ENCODE data around the gene SPTBN1.

Gene SPTBN1

GRCh38 chr2:54656863-54657262 lies 200.7 kb downstream of the SPTBN1 start:
- H3K9me3 Mint-ChIP-seq, result no peaks in the 10 kb centered on the region
- H3K27me3 Mint-ChIP-seq, result no peaks in the 10 kb centered on the region
- ATAC-seq (replicated peaks; ENCODE audit: extremely low read depth, poor library complexity, severe bottlenecking), result no peak
- H3K4me1 Mint-ChIP-seq, result peaks cover 11% of the 10 kb centered on the region
- H3K27ac Mint-ChIP-seq (ENCODE audit: low read depth), result no peak overlapping the region
- H3K4me3 Mint-ChIP-seq, result no peak overlapping the region
- DNase-seq (ENCODE audit: low spot score in 2 of 2), result no peak
- peaks cover 77% of the 10 kb centered on the region for H3K36me3 Mint-ChIP-seq (ENCODE audit: insufficient read depth)

- no peak overlapping the region for H3K27ac Mint-ChIP-seq (ENCODE audit: low read depth)
- no peaks in the 10 kb centered on the region for H3K27me3 Mint-ChIP-seq
- ATAC-seq (replicated peaks; ENCODE audit: extremely low read depth, poor library complexity, severe bottlenecking) (no peak), DNase-seq (ENCODE audit: low spot score in 2 of 2) (no peak)
- no peaks in the 10 kb centered on the region for H3K9me3 Mint-ChIP-seq
- H3K4me1 Mint-ChIP-seq, result peaks cover 4% of the 10 kb centered on the region
- H3K36me3 Mint-ChIP-seq (ENCODE audit: insufficient read depth), result peaks cover 80% of the 10 kb centered on the region
- H3K4me3 Mint-ChIP-seq, result no peak overlapping the region
Measured at GRCh38 chr2:54657664-54658083, 201.5 kb downstream of the SPTBN1 start.

DNA sequence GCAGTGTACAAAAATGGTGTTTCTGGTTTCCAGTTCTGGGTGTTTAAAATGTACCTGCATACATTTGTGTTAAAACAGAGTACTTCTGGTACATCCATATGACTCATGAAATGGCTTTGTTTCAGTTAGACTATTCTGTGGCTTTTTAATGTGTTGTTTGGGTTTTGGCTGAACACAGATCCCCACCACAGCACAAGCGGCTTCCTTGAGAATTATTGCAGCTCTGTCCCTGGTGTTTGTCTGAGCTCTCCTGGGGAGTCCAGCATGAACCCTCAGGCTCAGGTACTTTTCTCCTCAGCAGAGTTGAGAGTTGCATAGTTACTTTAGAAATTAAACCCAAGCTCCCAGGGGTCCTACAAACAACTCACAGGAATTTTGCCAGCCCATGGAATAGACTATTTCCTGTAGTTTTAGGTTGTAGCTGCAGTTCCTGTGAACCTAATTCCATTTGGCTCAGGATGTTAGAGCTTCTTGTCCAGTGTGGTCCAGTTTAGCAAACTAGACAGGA lies 202.5 kb downstream of the SPTBN1 start:
- peaks cover 79% of the 10 kb centered on the region for H3K36me3 Mint-ChIP-seq (ENCODE audit: insufficient read depth)
- H3K4me3 Mint-ChIP-seq, result no peak overlapping the region
- H3K27ac Mint-ChIP-seq (ENCODE audit: low read depth), result no peak overlapping the region
- H3K9me3 Mint-ChIP-seq, result no peaks in the 10 kb centered on the region
- H3K4me1 Mint-ChIP-seq, result no peaks in the 10 kb centered on the region
- no peaks in the 10 kb centered on the region for H3K27me3 Mint-ChIP-seq
- ATAC-seq (replicated peaks; ENCODE audit: extremely low read depth, poor library complexity, severe bottlenecking) (no peak), DNase-seq (ENCODE audit: low spot score in 2 of 2) (no peak)

- no peaks in the 10 kb centered on the region for H3K9me3 Mint-ChIP-seq
- H3K4me1 Mint-ChIP-seq, result no peaks in the 10 kb centered on the region
- no peak overlapping the region for H3K4me3 Mint-ChIP-seq
- H3K36me3 Mint-ChIP-seq (ENCODE audit: insufficient read depth), result peaks cover 78% of the 10 kb centered on the region
- ATAC-seq (replicated peaks; ENCODE audit: extremely low read depth, poor library complexity, severe bottlenecking) (no peak), DNase-seq (ENCODE audit: low spot score in 2 of 2) (no peak)
- no peak overlapping the region for H3K27ac Mint-ChIP-seq (ENCODE audit: low read depth)
- H3K27me3 Mint-ChIP-seq, result no peaks in the 10 kb centered on the region
Measured at GRCh38 chr2:54659527-54659926, 203.4 kb downstream of the SPTBN1 start.

DNA sequence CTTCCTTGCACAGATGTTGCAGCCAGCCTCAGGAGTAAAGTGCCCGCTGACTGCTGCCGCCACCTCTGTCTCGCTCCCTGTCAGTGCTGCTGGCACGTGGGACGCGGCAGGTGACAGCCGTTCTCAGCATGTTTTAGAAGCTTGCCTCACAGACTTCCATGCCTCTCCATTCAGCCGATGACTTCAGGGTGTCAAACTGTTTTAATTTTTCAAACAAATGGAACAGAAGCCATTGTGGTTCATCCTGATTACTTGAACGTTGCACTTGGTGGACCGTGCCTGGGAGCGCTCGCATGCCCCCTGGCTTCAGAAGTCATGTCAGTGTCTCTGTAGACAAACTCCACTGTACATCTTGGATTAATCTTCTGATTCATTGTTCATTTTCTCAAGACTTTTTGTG lies 204.6 kb downstream of the SPTBN1 start:
- DNase-seq (ENCODE audit: low spot score in 2 of 2) (no peak), ATAC-seq (replicated peaks; ENCODE audit: extremely low read depth, poor library complexity, severe bottlenecking) (no peak)
- H3K4me1 Mint-ChIP-seq, result peaks cover 9% of the 10 kb centered on the region
- no peak overlapping the region for H3K27ac Mint-ChIP-seq (ENCODE audit: low read depth)
- H3K9me3 Mint-ChIP-seq, result no peaks in the 10 kb centered on the region
- no peaks in the 10 kb centered on the region for H3K27me3 Mint-ChIP-seq
- H3K4me3 Mint-ChIP-seq, result no peak overlapping the region
- H3K36me3 Mint-ChIP-seq (ENCODE audit: insufficient read depth), result peaks cover 78% of the 10 kb centered on the region

DNA sequence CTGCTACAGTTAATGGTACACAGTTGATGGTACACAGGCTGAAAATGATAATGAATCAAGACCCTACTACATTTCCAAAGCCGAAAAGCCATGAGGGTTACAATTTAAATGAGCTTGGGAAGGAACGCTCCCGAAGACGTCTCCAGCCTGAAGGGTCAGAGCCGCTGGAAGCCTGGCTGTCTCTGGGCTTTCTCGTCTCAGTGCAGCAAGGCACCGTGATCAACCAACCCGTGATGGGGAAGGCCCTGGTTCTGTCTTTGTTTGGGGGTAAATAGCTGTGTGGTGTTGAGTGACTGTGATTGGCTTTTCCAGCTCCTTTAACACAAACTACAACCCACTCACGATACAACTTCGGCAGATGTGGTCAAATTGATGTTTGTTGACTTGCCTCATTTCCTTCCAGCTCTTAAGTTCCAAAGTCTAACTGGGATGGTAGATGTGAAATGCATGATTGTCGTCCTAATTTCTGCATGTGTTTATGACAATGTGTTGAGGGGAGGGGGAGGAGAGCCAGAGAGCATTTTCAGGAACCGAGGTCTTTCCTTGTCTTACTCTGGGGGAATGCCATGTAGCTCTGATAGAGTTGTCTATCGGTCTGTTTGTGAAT lies 207.4 kb downstream of the SPTBN1 start:
- Mint-ChIP-seq H3K27ac (ENCODE audit: low read depth) (no peak overlapping the region), H3K4me3 (no peak overlapping the region), H3K4me1 (peaks cover 9% of the 10 kb centered on the region), H3K36me3 (ENCODE audit: insufficient read depth) (peaks cover 79% of the 10 kb centered on the region), H3K27me3 (no peaks in the 10 kb centered on the region), H3K9me3 (no peaks in the 10 kb centered on the region)
- DNase-seq (ENCODE audit: low spot score in 2 of 2) (no peak), ATAC-seq (replicated peaks; ENCODE audit: extremely low read depth, poor library complexity, severe bottlenecking) (no peak)

GRCh38 chr2:54664238-54664786 lies 208.2 kb downstream of the SPTBN1 start:
- H3K27me3 Mint-ChIP-seq, result no peaks in the 10 kb centered on the region
- H3K9me3 Mint-ChIP-seq, result no peaks in the 10 kb centered on the region
- H3K27ac Mint-ChIP-seq (ENCODE audit: low read depth), result peak overlapping the region; percentile 61
- no peak for ATAC-seq (replicated peaks; ENCODE audit: extremely low read depth, poor library complexity, severe bottlenecking)
- H3K4me3 Mint-ChIP-seq, result no peak overlapping the region
- H3K4me1 Mint-ChIP-seq, result peaks cover 9% of the 10 kb centered on the region
- DNase-seq (ENCODE audit: low spot score in 2 of 2), result no peak
- peaks cover 75% of the 10 kb centered on the region for H3K36me3 Mint-ChIP-seq (ENCODE audit: insufficient read depth)

DNA sequence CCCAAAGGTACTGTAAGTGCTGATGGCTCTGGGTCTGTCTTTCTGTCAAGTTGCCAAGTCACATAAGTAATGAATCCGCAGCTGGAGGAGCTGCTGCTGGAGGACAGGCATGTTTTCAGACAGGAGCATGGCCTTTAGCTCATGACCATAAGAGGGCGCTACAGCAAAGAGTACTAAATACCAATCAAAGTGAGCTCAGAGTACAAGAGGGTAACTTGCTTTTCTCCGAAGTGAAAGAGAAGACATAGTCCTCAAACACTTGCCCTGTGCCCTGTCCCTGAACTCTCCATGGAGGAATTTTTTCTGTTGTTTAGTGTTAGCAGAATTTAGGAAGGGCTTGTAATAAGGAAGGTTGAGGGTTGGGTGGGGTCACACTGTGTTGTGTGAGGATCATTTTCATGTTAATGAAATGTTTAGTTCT lies 209.3 kb downstream of the SPTBN1 start:
- Mint-ChIP-seq H3K9me3 (no peaks in the 10 kb centered on the region), H3K4me3 (no peak overlapping the region), H3K4me1 (peaks cover 9% of the 10 kb centered on the region), H3K36me3 (ENCODE audit: insufficient read depth) (peaks cover 70% of the 10 kb centered on the region), H3K27ac (ENCODE audit: low read depth) (no peak overlapping the region), H3K27me3 (no peaks in the 10 kb centered on the region)
- ATAC-seq (replicated peaks; ENCODE audit: extremely low read depth, poor library complexity, severe bottlenecking) (peak; percentile 28), DNase-seq (ENCODE audit: low spot score in 2 of 2) (no peak)

- no peak overlapping the region for H3K4me3 Mint-ChIP-seq
- H3K4me1 Mint-ChIP-seq, result peaks cover 9% of the 10 kb centered on the region
- H3K9me3 Mint-ChIP-seq, result no peaks in the 10 kb centered on the region
- DNase-seq (ENCODE audit: low spot score in 2 of 2) (no peak), ATAC-seq (replicated peaks; ENCODE audit: extremely low read depth, poor library complexity, severe bottlenecking) (no peak)
- H3K27me3 Mint-ChIP-seq, result no peaks in the 10 kb centered on the region
- H3K27ac Mint-ChIP-seq (ENCODE audit: low read depth), result no peak overlapping the region
- H3K36me3 Mint-ChIP-seq (ENCODE audit: insufficient read depth), result peaks cover 70% of the 10 kb centered on the region
Measured at GRCh38 chr2:54666131-54666633, 210.1 kb downstream of the SPTBN1 start.

GRCh38 chr2:54666634-54667265 lies 210.6 kb downstream of the SPTBN1 start:
- Mint-ChIP-seq H3K27me3 (no peaks in the 10 kb centered on the region), H3K9me3 (no peaks in the 10 kb centered on the region), H3K27ac (ENCODE audit: low read depth) (peak overlapping the region; percentile 32), H3K4me1 (peaks cover 9% of the 10 kb centered on the region), H3K36me3 (ENCODE audit: insufficient read depth) (peaks cover 64% of the 10 kb centered on the region), H3K4me3 (no peak overlapping the region)
- ATAC-seq (replicated peaks; ENCODE audit: extremely low read depth, poor library complexity, severe bottlenecking) (no peak), DNase-seq (ENCODE audit: low spot score in 2 of 2) (no peak)

DNA sequence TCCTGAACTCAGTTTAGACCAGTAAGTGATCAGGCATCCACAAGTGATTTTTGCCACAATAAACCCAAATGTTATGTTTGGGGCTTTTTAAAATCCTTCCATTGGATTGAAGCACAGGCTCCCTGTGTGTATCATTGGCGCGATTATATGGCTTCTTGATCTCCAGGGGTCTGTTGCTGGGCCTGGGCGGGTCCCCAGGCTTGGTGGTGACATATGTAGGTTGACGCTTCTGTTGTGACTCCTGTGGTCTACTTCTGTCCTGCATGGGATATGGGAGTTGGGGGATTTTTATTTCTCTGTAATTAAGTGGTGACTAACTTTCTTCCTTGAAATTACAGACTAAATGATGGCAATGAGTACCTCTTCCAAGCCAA lies 211.1 kb downstream of the SPTBN1 start:
- H3K4me3 Mint-ChIP-seq, result no peak overlapping the region
- ATAC-seq (replicated peaks; ENCODE audit: extremely low read depth, poor library complexity, severe bottlenecking), result no peak
- H3K9me3 Mint-ChIP-seq, result no peaks in the 10 kb centered on the region
- no peak overlapping the region for H3K27ac Mint-ChIP-seq (ENCODE audit: low read depth)
- peaks cover 60% of the 10 kb centered on the region for H3K36me3 Mint-ChIP-seq (ENCODE audit: insufficient read depth)
- no peak for DNase-seq (ENCODE audit: low spot score in 2 of 2)
- H3K27me3 Mint-ChIP-seq, result no peaks in the 10 kb centered on the region
- peaks cover 9% of the 10 kb centered on the region for H3K4me1 Mint-ChIP-seq

GRCh38 chr2:54667726-54668650 lies 211.9 kb downstream of the SPTBN1 start:
- DNase-seq (ENCODE audit: low spot score in 2 of 2), result no peak
- Mint-ChIP-seq H3K9me3 (no peaks in the 10 kb centered on the region), H3K27me3 (no peaks in the 10 kb centered on the region), H3K27ac (ENCODE audit: low read depth) (no peak overlapping the region), H3K4me3 (no peak overlapping the region), H3K36me3 (ENCODE audit: insufficient read depth) (peaks cover 53% of the 10 kb centered on the region), H3K4me1 (peaks cover 9% of the 10 kb centered on the region)
- ATAC-seq (replicated peaks; ENCODE audit: extremely low read depth, poor library complexity, severe bottlenecking), result no peak

Measured in central memory CD8-positive, alpha-beta T cell (primary cell).